SK-N-SH treated with all-trans-retinoic acid at 6 μM for 48 hours (cell line): ENCODE measurements around the gene CALCOCO1.
A peak's percentile ranks its signal among the peaks of the same experiment; 100 is the strongest.

Source experiments
- ATAC-seq: fragments of 200-7000 bp; cut with Tn5 transposase; 3 replicates; pipeline ENCODE4 v1.9.1; 2020; ENCODE audit warnings: mild to moderate bottlenecking, moderate library complexity
- ARNTL ChIP-seq: fragments of 450-650 bp; formaldehyde crosslinking; IDR thresholded peaks from 2 replicates; pipeline ENCODE4 v1.5.0; 2020; ENCODE audit warnings: low read depth, mild to moderate bottlenecking, moderate library complexity, borderline replicate concordance
- CSDC2 ChIP-seq: fragments of 250-450 bp; sonication (Bioruptor Pico); IDR thresholded peaks from 2 replicates; pipeline ENCODE4 v1.5.0; 2020; ENCODE audit warnings: mild to moderate bottlenecking, moderate library complexity
- ESRRG ChIP-seq: fragments of 250-450 bp; sonication (Bioruptor Pico); IDR thresholded peaks from 2 replicates; pipeline ENCODE4 v1.6.1; 2021; ENCODE audit warnings: mild to moderate bottlenecking
- GLIS3 ChIP-seq: fragments of 250-450 bp; sonication (Bioruptor Pico); IDR thresholded peaks from 2 replicates; pipeline ENCODE4 v1.5.0; 2020; ENCODE audit warnings: mild to moderate bottlenecking, moderate library complexity
- ISL1 ChIP-seq: fragments of 250-450 bp; sonication (Bioruptor Pico); IDR thresholded peaks from 2 replicates; pipeline ENCODE4 v2.1.2; 2022; ENCODE audit warnings: mild to moderate bottlenecking, moderate library complexity
- OSR1 ChIP-seq: fragments of 250-450 bp; sonication (Bioruptor Pico); IDR thresholded peaks from 2 replicates; pipeline ENCODE4 v1.8.0; 2022; ENCODE audit warnings: moderate library complexity, mild to moderate bottlenecking, inconsistent platforms
- PPARA ChIP-seq: fragments of 250-450 bp; sonication (Bioruptor Pico); IDR thresholded peaks from 2 replicates; pipeline ENCODE4 v1.5.0; 2020; ENCODE audit warnings: mild to moderate bottlenecking, borderline replicate concordance
- SNAI2 ChIP-seq: fragments of 250-450 bp; sonication (Bioruptor Pico); IDR thresholded peaks from 2 replicates; pipeline ENCODE4 v1.5.0; 2020; ENCODE audit warnings: mild to moderate bottlenecking, moderate library complexity
- TCF4 ChIP-seq: fragments of 250-450 bp; sonication (Bioruptor Pico); IDR thresholded peaks from 2 replicates; pipeline ENCODE4 v1.8.0; 2021; ENCODE audit warnings: mild to moderate bottlenecking, moderate library complexity, borderline replicate concordance
- TOX ChIP-seq: fragments of 250-450 bp; sonication (Bioruptor Pico); IDR thresholded peaks from 2 replicates; pipeline ENCODE4 v1.8.0; 2021; ENCODE audit warnings: mild to moderate bottlenecking, moderate library complexity, borderline replicate concordance
- ZC3H10 ChIP-seq: fragments of 250-450 bp; sonication (Bioruptor Pico); IDR thresholded peaks from 2 replicates; pipeline ENCODE4 v1.5.1; 2021; ENCODE audit warnings: mild to moderate bottlenecking, moderate library complexity
- ZFP3 ChIP-seq: fragments of 250-450 bp; sonication (Bioruptor Pico); IDR thresholded peaks from 2 replicates; pipeline ENCODE4 v1.5.0; 2020; ENCODE audit warnings: mild to moderate bottlenecking, moderate library complexity
- ZFP30 ChIP-seq: fragments of 450-650 bp; formaldehyde crosslinking; IDR thresholded peaks from 2 replicates; pipeline ENCODE4 v1.5.0; 2022; ENCODE audit warnings: mild to moderate bottlenecking, moderate library complexity
- ZNF565 ChIP-seq: fragments of 450-650 bp; formaldehyde crosslinking; conservative IDR thresholded peaks from 2 replicates; pipeline ENCODE4 v1.5.0; 2020; ENCODE audit warnings: low read depth, mild to moderate bottlenecking, moderate library complexity
- ZNF70 ChIP-seq: fragments of 450-650 bp; formaldehyde crosslinking; IDR thresholded peaks from 2 replicates; pipeline ENCODE4 v1.5.0; 2020; ENCODE audit warnings: mild to moderate bottlenecking, moderate library complexity
- ZNF8 ChIP-seq: fragments of 450-650 bp; formaldehyde crosslinking; IDR thresholded peaks from 2 replicates; pipeline ENCODE4 v1.5.0; 2020; ENCODE audit warnings: mild to moderate bottlenecking, moderate library complexity
- TF ChIP-seq, protein P1 (sequence below): fragments of 250-450 bp; sonication (Bioruptor Pico); IDR thresholded peaks from 2 replicates; pipeline ENCODE4 v1.5.0; 2020; ENCODE audit warnings: mild to moderate bottlenecking, moderate library complexity
- TF ChIP-seq, protein P2 (sequence below): fragments of 250-450 bp; sonication (Bioruptor Pico); IDR thresholded peaks from 2 replicates; pipeline ENCODE4 v1.5.1; 2021; ENCODE audit warnings: mild to moderate bottlenecking, moderate library complexity
- TF ChIP-seq, protein P3 (sequence below): fragments of 250-450 bp; sonication (Bioruptor Pico); IDR thresholded peaks from 2 replicates; pipeline ENCODE4 v1.8.0; 2021; ENCODE audit warnings: low read depth, mild to moderate bottlenecking, moderate library complexity, borderline replicate concordance
- TF ChIP-seq, protein P4 (sequence below): fragments of 250-450 bp; sonication (Bioruptor Pico); IDR thresholded peaks from 2 replicates; pipeline ENCODE4 v1.5.1; 2020; ENCODE audit warnings: low read depth, mild to moderate bottlenecking, moderate library complexity

Gene CALCOCO1

DNA sequence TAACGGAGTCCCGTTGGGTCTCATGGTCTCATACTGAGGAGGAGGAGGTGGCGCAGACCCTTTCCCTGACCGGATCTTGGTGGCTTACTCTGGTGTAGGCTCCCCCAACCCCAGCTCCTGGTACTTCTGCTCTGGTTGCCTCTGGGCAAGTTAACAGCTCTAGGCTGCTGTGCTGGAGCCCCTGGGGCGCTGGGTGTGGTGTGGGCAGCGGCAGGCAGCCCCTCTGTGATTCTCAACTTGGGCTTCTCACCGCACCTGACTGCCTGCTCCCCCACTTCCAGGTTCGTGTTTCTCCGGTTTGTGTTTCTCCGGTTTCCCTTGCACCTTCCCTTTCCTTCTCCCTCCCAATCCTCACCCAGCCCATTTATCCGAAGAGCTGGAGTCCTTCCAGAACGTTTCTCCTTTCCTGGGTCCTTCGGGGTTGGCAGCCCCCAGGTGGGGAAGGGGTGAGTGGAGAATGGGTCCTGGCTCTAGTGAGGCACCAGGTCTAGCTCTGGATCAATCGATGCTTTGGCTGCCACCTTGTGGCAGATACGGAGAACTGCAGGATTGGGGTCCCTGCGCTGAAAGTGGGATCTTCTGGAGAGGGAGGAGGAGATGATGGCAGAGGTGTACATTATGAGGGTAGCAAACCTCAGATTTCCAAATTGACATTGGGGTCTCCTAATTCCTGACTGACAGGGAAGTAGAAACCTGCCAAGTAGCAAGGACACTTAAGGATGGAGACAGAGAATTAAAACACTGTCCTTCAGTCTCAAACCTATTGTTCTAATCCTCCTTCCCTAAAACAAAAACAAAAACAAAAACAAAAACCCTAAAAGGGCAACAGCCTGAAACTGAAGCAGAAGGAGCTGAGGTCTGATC lies 16.2 kb upstream of the CALCOCO1 start:
- ATAC-seq, result peak; percentile 73
- TF ChIP-seq, protein P1, sequence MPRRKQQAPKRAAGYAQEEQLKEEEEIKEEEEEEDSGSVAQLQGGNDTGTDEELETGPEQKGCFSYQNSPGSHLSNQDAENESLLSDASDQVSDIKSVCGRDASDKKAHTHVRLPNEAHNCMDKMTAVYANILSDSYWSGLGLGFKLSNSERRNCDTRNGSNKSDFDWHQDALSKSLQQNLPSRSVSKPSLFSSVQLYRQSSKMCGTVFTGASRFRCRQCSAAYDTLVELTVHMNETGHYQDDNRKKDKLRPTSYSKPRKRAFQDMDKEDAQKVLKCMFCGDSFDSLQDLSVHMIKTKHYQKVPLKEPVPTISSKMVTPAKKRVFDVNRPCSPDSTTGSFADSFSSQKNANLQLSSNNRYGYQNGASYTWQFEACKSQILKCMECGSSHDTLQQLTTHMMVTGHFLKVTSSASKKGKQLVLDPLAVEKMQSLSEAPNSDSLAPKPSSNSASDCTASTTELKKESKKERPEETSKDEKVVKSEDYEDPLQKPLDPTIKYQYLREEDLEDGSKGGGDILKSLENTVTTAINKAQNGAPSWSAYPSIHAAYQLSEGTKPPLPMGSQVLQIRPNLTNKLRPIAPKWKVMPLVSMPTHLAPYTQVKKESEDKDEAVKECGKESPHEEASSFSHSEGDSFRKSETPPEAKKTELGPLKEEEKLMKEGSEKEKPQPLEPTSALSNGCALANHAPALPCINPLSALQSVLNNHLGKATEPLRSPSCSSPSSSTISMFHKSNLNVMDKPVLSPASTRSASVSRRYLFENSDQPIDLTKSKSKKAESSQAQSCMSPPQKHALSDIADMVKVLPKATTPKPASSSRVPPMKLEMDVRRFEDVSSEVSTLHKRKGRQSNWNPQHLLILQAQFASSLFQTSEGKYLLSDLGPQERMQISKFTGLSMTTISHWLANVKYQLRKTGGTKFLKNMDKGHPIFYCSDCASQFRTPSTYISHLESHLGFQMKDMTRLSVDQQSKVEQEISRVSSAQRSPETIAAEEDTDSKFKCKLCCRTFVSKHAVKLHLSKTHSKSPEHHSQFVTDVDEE (CRISPR knock-in tag), result no peak
- no peak for TF ChIP-seq ZNF565
- no peak for TF ChIP-seq ZNF8 (CRISPR knock-in tag)
- no peak for TF ChIP-seq OSR1 (CRISPR knock-in tag)
- no peak for TF ChIP-seq GLIS3
- no peak for TF ChIP-seq CSDC2
- TF ChIP-seq PPARA (CRISPR knock-in tag), result no peak
- TF ChIP-seq, protein P2, sequence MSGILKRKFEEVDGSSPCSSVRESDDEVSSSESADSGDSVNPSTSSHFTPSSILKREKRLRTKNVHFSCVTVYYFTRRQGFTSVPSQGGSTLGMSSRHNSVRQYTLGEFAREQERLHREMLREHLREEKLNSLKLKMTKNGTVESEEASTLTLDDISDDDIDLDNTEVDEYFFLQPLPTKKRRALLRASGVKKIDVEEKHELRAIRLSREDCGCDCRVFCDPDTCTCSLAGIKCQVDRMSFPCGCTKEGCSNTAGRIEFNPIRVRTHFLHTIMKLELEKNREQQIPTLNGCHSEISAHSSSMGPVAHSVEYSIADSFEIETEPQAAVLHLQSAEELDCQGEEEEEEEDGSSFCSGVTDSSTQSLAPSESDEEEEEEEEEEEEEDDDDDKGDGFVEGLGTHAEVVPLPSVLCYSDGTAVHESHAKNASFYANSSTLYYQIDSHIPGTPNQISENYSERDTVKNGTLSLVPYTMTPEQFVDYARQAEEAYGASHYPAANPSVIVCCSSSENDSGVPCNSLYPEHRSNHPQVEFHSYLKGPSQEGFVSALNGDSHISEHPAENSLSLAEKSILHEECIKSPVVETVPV (CRISPR knock-in tag), result no peak
- TF ChIP-seq TOX, result no peak
- no peak for TF ChIP-seq ZFP3 (CRISPR knock-in tag)
- no peak for TF ChIP-seq ESRRG (CRISPR knock-in tag)

DNA sequence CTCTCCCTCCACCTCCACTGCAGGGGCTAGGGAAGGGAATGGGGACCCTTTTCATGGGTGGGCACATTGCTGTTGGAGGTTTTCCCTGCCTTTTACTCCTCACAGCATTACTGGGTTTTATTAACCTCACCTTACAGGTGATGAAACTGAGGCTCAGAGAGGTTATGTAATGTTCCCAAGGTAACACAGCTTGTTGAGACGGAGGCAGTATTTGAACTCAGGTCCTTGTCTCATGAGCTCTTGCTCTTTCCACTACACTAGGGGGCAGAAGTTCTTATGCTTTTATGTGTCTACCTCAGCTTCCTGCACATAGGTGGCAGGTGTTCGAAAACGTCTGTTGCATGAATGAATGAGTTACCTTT lies 12.9 kb upstream of the CALCOCO1 start:
- ATAC-seq, result no peak
- TF ChIP-seq TCF4 (no peak), ESRRG (CRISPR knock-in tag) (no peak), GLIS3 (no peak), ISL1 (CRISPR knock-in tag) (no peak), ZNF8 (CRISPR knock-in tag) (no peak), PPARA (CRISPR knock-in tag) (no peak), ZFP30 (CRISPR knock-in tag) (no peak), ZFP3 (CRISPR knock-in tag) (no peak), ZNF70 (CRISPR knock-in tag) (no peak), TOX (no peak), ZC3H10 (CRISPR knock-in tag) (no peak), OSR1 (CRISPR knock-in tag) (no peak), ZNF565 (no peak), ARNTL (CRISPR knock-in tag) (no peak), SNAI2 (no peak), CSDC2 (no peak)
- TF ChIP-seq, protein P3, sequence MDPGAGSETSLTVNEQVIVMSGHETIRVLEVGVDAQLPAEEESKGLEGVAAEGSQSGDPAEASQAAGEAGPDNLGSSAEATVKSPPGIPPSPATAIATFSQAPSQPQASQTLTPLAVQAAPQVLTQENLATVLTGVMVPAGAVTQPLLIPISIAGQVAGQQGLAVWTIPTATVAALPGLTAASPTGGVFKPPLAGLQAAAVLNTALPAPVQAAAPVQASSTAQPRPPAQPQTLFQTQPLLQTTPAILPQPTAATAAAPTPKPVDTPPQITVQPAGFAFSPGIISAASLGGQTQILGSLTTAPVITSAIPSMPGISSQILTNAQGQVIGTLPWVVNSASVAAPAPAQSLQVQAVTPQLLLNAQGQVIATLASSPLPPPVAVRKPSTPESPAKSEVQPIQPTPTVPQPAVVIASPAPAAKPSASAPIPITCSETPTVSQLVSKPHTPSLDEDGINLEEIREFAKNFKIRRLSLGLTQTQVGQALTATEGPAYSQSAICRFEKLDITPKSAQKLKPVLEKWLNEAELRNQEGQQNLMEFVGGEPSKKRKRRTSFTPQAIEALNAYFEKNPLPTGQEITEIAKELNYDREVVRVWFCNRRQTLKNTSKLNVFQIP (CRISPR knock-in tag), result no peak
- TF ChIP-seq, protein P1 (CRISPR knock-in tag), result no peak
- TF ChIP-seq, protein P4, sequence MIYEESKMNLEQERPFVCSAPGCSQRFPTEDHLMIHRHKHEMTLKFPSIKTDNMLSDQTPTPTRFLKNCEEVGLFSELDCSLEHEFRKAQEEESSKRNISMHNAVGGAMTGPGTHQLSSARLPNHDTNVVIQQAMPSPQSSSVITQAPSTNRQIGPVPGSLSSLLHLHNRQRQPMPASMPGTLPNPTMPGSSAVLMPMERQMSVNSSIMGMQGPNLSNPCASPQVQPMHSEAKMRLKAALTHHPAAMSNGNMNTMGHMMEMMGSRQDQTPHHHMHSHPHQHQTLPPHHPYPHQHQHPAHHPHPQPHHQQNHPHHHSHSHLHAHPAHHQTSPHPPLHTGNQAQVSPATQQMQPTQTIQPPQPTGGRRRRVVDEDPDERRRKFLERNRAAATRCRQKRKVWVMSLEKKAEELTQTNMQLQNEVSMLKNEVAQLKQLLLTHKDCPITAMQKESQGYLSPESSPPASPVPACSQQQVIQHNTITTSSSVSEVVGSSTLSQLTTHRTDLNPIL (CRISPR knock-in tag), result no peak
- TF ChIP-seq, protein P2 (CRISPR knock-in tag), result no peak
